Cardiac muscle cell (in vitro differentiated cells and primary cell): ENCODE data around the gene CTNNA2. TPM values are rescaled to one million over a fixed set of nuclear protein-coding genes. Genes with fewer than 3 reads are reported as not detected.

ENCODE experiments used
- DNase-seq, 2 donors: peaks; one replicate each; pipeline versions ENCODE4 v3.0.0 to v3.0.0-alpha.2; 2010 to 2017; ENCODE audit warnings: low read depth in 1 of 2, low spot score in 1 of 2
- H3K27ac ChIP-seq: fragments of 200-600 bp; sonication (generic); 2 replicates; pipeline ENCODE4 v1.5.1; 2016
- H3K27me3 ChIP-seq: fragments of 200-600 bp; sonication (generic); 2 replicates; pipeline ENCODE4 v1.6.0; 2016; ENCODE audit warnings: control low read depth
- H3K36me3 ChIP-seq: fragments of 200-600 bp; sonication (generic); 2 replicates; pipeline ENCODE4 v1.5.1; 2016; ENCODE audit warnings: control low read depth
- H3K4me1 ChIP-seq: fragments of 200-600 bp; sonication (generic); 2 replicates; pipeline ENCODE4 v1.8.1; 2017; ENCODE audit warnings: low read depth, mild to moderate bottlenecking, mixed run types
- H3K4me3 ChIP-seq: fragments of 200-600 bp; sonication (generic); 2 replicates; pipeline ENCODE4 v1.5.1; 2016; ENCODE audit warnings: mild to moderate bottlenecking
- H3K9me3 ChIP-seq: fragments of 200-600 bp; sonication (generic); 2 replicates; pipeline ENCODE4 v1.5.1; 2017; ENCODE audit warnings: low read depth, mild to moderate bottlenecking, control low read depth
- CTCF ChIP-seq: IDR thresholded peaks from 2 replicates; pipeline ENCODE4 v1.5.1; 2012; ENCODE audit warnings: low read depth, mild to moderate bottlenecking, low read length
- polyA plus RNA-seq: library from polyadenylated mRNA; unstranded; fragments of >200 nt; fragmentation: Nextera tagmentation; extraction: Ambion mirVana; gene quantifications from 2 replicates; pipeline ENCODE4 v1.2.1, GENCODE V29; 2016
- total RNA-seq: library from RNA; depleted of rRNA; stranded (reverse); fragments of >200 nt; gene quantifications from 2 replicates; pipeline ENCODE4 v1.2.3, GENCODE V29; 2016

Gene CTNNA2
- total and polyA plus RNA-seq, 2 experiments from 2014 or later, result 7.4 to 17.4 TPM

- peak in 1 of 2 donors; percentile 61 for DNase-seq
- no peak for TF ChIP-seq CTCF
- Histone ChIP-seq H3K9me3 (no peaks in the 10 kb centered on the region), H3K4me3 (no peak overlapping the region), H3K4me1 (peaks cover 10% of the 10 kb centered on the region), H3K36me3 (no peaks in the 10 kb centered on the region), H3K27me3 (no peaks in the 10 kb centered on the region), H3K27ac (no peak overlapping the region)
Measured at GRCh38 chr2:79860228-79861058, 347.6 kb downstream of the CTNNA2 start.

- Histone ChIP-seq H3K36me3 (no peaks in the 10 kb centered on the region), H3K4me3 (no peak overlapping the region), H3K9me3 (no peaks in the 10 kb centered on the region), H3K27me3 (no peaks in the 10 kb centered on the region), H3K4me1 (peaks cover 10% of the 10 kb centered on the region), H3K27ac (no peak overlapping the region)
- DNase-seq, result no peak
- no peak for TF ChIP-seq CTCF
Measured at GRCh38 chr2:79861059-79861374, 348.2 kb downstream of the CTNNA2 start.

GRCh38 chr2:79862756-79863155 lies 349.9 kb downstream of the CTNNA2 start:
- Histone ChIP-seq H3K36me3 (no peaks in the 10 kb centered on the region), H3K4me3 (no peak overlapping the region), H3K27me3 (no peaks in the 10 kb centered on the region), H3K4me1 (peaks cover 10% of the 10 kb centered on the region), H3K9me3 (no peaks in the 10 kb centered on the region), H3K27ac (no peak overlapping the region)
- no peak for DNase-seq
- no peak for TF ChIP-seq CTCF

GRCh38 chr2:79872656-79873055 lies 359.8 kb downstream of the CTNNA2 start:
- Histone ChIP-seq H3K9me3 (no peaks in the 10 kb centered on the region), H3K27me3 (no peaks in the 10 kb centered on the region), H3K36me3 (no peaks in the 10 kb centered on the region), H3K27ac (no peak overlapping the region), H3K4me3 (no peak overlapping the region), H3K4me1 (no peaks in the 10 kb centered on the region)
- TF ChIP-seq CTCF, result no peak
- no peak for DNase-seq

- H3K27ac ChIP-seq, result no peak overlapping the region
Measured at GRCh38 chr2:79874015-79874414, 361.2 kb downstream of the CTNNA2 start.

More at GRCh38 chr2:79874015-79874414, 361.2 kb downstream of the CTNNA2 start:
- Histone ChIP-seq H3K36me3 (no peaks in the 10 kb centered on the region), H3K4me3 (no peak overlapping the region), H3K27me3 (no peaks in the 10 kb centered on the region), H3K9me3 (no peaks in the 10 kb centered on the region), H3K4me1 (no peaks in the 10 kb centered on the region)
- DNase-seq, result no peak
- TF ChIP-seq CTCF, result no peak
